NCI-H345 (cell line): Measurements from ENCODE around the gene POU2AF3.

Experiments
- DNase-seq: peaks from one replicate; lab custom pipeline; 2025; lab: John Stamatoyannopoulos, UW

POU2AF3 gene

DNA sequence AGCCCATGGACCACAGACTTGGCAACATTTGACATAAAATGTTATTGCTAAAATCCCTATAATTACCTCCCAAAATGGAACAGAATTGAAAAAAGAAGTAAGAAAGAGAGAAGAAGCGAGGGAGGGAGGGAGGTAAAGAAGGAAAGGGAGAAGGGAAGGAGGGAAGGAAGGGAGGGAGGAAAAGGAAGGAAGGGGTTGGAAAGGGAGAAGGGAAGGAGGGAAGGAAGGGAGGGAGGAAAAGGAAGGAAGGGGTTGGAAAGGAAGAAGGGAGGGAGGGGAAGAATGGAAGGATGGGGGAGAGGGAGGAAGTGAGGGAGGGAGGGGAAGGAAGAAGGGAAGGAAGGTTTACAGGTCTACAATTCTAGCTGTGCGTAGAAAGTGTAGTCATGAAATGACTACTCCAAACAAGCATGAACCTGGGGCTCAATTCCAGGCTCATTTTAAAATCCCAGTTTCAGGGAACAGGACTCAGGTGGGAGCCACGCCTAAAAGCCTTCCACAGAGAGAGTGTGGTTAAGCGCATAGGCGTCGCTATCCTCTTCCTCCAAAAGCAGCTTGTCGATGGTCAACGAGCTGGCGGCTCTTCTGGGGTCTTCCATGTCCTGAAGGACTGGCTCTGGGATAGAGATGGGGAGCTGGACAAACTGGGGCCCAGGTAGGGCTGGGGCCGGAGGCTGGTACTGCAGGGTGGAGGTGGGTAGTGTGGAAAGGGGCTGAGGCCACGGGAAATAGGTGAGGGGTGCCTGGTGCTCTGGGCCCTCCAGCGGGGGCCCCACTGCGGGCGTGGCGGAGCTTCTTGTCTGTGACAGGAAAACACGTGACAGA is 55.6 kb downstream of the POU2AF3 start:
- DNase-seq, result no peak

DNA sequence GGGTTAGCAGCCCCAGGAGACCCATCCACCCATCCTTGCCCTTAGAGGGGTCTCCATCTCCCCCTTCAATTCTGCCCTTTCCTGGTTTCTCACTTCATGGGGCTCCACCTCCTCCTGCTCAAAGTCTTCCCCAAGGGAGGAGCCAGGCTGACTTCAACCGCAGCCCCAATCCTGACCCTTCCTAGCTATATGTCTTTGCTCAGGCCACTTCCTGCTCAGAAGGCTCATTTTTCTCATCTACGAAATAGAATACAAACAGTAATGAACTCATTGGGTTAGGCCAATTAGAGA is 56.2 kb downstream of the POU2AF3 start:
- DNase-seq, result no peak

DNA sequence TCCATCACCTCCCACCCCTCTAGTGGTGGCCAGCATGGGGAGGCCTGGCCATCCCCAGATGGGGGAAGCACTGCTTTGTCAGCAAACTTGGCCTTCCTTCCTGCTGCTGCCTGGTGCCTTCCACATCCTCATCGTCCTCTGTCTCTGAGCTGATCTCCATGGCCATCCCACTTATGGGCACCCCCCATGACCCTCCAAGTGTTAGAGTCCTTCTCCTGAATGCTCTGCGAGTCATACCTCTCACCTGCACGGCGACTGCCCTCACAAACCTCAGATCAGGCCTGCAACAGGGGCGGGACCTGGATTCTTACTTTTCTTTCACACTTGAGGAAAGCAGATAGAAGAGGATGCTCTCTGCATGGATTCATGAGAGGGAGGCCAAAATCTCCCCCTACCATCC is 56.8 kb downstream of the POU2AF3 start:
- DNase-seq, result no peak

DNA sequence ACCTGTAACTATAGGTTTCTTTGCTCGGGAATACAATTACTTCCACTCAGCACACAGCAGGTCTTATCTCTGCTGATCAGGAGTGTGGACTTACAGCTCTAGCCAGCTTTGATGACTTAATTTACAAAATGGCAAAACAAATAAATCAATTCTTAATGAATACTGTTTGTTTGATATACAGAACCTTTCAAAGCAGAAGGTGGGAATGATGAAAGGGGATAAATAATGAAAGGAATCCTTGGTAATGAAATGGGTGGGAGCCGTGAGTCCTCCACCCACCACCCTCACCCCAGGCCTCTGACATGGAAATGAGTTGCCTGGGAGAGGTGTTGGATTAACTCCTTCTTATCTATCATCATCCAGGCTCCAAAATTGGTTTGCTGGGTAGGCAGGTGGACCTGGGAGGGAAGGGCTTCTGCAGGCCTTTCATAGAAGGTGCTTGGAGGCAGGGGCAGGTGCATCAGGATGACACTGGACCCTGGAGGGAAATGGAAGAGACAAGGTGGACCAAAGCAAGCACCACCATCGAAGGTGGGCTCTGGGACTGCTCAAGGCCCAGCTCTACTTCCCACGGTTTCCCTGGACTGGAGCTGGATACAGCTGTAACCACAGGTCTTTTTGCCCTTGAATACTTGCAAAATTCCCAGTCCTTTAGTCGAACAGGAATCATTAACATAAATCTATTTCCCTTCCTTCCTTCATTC is 57.8 kb downstream of the POU2AF3 start:
- DNase-seq, result no peak

DNA sequence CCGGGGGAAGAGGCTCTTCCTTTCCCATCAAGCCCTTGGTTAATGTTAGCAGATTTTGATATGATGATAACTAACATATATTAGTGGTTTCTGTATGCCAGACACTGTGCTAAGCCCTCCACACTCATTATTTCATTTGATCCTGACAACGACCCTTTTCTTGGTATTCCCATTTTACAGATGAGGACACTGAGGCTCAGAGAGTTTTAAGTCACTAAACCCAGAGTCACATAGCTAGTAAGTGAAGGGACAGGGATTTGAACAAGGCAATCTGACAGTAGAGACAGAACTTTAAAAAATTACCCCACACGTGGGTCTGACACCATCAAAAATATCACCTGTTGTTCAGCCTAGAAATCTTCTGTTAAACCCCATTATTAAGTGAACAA is 58.3 kb downstream of the POU2AF3 start:
- DNase-seq, result no peak

DNA sequence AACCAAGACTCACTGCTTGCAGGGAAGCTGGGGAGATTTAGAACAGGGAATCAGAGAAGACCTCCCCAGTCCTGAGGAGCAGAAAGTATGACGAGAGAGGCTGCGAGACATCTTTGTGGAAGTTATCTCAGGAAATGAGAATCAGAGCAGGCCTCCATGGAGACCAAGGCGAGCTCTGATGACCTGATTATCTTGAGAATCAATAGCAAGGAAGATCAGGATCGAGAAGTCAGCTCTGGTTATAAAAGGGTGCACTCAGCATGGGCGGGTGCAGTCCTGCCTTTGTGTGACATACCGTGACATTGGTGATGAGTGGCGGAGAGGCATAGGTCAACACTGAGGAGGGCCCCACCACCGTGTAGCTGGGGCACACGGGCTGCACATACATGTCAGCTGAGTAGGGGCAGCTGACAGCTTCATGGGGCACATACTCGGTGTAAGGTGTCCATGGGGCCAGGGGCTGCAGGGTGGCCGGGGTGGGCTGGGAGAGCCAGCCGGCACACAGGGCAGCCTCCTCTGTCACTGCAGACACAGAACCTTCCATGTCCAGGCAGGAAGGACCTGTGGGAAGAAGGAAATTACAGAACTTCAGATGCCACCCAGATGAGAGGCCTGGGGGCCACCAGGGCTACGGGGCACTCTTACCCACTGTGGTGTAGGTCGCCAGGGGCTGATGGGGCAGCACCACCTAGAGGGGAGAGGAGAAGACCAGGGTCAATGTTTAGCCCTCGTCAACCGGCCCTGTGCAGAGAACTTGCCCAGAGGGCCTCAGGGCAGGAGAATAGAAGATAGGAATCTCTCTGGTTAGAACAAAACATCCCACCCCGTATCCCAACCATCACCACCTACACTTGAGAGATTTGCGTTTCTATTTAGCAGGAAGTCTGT is 59.0 kb downstream of the POU2AF3 start:
- DNase-seq, result no peak
